ENCODE results near the gene NOXO1.

DNA sequence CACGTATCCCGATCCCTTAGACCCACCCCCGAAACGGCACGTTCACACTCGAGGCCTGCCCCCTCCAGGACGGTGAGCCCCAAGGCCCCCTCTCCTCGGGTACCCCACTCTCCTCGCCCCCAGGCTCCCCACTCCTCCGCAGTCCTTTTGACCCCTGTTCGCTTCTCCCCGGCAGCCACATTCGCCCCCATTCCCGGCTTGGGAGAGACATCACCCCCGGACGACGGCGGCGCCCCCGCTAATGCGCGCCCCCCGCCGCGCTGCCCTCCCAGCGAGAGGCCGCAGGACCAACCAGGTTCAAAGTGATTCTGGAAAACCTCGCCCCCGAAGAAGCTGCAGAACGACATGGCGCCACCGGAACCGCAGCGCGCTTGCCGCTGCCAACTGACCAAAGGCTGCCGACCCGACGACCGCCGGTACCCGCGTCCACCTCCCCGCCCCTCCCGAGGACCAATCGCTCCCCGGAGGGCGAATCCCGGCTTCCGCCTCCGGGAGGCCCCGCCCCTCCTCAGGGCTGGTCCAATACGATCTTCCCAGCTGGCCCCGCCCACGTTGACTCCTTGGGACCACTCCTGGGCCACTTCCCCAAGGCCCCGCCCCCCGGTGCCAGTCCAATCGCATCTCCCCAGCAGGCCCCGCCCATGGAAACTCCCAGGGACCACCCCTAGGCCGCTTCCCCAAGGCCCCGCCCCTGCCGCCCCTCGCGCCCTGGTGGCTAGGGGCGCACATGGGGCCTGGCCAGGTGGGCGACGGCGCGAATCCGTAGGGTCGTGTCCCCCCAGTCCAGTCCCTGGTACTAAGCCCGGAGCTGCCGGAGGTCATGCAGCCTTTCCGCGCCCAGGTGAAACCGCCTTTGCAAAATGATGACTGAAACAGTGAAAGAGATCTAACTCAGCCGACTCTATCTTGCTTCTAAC is 38.2 kb downstream of the NOXO1 start, which contains the start of gene MSRB1:
- TF ChIP-seq, protein P1, sequence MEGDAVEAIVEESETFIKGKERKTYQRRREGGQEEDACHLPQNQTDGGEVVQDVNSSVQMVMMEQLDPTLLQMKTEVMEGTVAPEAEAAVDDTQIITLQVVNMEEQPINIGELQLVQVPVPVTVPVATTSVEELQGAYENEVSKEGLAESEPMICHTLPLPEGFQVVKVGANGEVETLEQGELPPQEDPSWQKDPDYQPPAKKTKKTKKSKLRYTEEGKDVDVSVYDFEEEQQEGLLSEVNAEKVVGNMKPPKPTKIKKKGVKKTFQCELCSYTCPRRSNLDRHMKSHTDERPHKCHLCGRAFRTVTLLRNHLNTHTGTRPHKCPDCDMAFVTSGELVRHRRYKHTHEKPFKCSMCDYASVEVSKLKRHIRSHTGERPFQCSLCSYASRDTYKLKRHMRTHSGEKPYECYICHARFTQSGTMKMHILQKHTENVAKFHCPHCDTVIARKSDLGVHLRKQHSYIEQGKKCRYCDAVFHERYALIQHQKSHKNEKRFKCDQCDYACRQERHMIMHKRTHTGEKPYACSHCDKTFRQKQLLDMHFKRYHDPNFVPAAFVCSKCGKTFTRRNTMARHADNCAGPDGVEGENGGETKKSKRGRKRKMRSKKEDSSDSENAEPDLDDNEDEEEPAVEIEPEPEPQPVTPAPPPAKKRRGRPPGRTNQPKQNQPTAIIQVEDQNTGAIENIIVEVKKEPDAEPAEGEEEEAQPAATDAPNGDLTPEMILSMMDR (IDR thresholded peaks at IDR 0.05; ENCODE audit: borderline replicate concordance, extremely low read depth, low read length, poor library complexity, severe bottlenecking): peak; percentile 22
- no peak for TF ChIP-seq EZH2 (IDR thresholded peaks at IDR 0.05; ENCODE audit: borderline replicate concordance, low read depth, low read length, severe bottlenecking)

Data from DND-41 (cell line).